NCI-H82 (cell line): ENCODE measurements around the gene SLC6A15.

Experiments used
- DNase-seq: peaks from one replicate; lab custom pipeline; 2025; lab: John Stamatoyannopoulos, UW

The SLC6A15 gene

DNA sequence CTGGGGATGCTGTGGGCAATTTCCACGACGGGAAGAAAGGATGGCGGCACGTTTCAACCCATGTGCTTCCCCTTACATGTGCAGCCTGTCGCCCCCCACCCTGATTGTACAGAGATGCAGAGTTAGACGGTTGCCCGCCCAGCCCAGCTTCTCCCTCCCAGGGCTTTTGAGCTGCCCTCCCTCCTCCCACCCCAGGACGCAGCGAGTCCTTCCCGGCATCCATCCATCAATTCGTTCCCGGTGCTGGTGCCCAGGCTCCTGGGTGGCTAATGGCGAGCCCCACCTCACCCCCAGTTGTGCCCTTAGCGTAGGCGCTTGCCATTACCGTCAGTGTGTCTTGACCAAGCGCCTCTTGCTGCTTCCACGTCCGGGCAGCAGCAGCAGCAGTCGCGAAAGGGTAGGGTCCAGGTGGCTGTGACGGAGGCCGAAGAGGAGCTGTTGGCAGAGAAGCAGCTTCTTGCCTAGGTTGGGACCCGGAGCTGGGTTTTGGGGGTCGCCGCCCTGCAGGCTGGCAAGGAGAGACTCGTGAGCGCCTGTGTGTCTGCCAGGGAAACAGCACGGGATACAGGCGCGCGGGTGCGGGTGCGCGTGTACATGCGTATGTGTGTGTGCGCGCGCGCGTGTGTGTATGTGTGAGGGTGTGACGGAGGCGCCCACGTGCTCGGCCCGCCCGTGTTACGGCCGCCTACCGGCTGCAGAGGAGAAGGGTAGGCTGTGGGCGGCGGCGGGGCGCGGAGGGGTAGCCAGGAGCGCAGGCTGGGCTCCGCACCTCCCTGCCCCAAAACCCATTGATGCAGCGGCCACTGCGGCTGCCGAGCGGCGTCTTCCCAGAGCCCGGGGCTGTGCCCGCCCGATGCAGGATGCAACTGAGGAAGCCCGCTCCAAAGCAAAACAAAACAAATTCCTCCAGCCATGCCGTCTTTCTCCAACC lies at the start of gene SLC6A15:
TSS of gene SLC6A15 (minus strand) at position 602 of the 931 bp plus-strand sequence. CDS start 20,679 bp downstream, outside the sequence.
- DNase-seq = peak; percentile 97

DNA sequence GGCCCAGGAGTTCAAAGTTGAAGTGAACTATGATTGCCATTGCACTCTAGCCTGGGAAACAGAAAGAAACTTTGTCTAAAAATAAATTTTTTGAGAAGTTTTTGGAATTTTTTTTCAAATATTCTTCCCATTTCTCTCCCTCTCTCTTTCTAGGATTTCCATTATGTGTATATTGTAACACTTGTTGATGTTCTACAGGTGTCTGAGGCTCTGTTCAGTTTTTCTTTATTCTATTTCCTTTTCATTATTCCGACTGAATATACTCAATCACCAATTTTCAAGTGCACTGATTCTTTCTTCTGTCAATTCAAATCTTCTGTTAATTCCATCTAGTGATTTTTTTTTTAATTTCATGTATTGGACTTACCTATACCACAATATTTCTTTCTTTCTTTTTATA lies 48.3 kb upstream of the SLC6A15 start:
- no peak for DNase-seq

DNA sequence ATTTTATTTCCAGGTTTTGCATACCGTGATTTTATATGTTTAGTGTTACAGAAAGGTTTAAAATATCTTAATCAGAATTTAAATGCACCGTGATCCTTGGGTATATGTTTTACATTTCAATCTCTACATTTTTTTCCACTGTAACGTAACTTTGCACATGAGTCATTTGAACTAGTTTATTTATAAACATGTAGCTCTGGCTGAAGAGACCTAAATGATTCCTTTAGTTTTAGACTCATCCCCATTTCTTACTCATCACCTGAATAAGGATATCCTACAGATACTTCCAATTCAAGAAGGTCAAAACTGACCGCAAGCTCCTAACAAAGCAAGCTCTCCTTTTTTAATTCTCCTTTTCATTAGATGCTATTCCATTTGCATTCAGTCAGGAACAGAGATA lies 42.7 kb upstream of the SLC6A15 start:
- DNase-seq = no peak

DNA sequence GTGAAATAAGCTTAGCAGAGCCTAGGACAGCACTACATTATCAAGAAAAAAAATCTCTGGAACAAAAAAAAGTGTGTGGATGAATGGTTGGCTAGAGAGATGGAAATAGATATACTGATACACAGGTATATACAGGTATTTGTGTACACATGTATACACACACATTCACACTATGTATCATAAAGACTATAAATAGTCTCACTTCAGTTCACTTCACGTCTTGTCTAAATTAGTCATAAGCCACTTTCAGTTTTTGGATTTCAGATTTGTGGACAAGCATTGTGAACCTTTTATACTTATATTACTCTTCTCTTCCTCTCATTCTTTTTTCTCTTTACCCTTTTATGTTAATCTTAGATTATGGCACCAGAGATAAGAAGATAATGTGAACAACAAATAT lies 41.8 kb upstream of the SLC6A15 start:
- no peak for DNase-seq

DNA sequence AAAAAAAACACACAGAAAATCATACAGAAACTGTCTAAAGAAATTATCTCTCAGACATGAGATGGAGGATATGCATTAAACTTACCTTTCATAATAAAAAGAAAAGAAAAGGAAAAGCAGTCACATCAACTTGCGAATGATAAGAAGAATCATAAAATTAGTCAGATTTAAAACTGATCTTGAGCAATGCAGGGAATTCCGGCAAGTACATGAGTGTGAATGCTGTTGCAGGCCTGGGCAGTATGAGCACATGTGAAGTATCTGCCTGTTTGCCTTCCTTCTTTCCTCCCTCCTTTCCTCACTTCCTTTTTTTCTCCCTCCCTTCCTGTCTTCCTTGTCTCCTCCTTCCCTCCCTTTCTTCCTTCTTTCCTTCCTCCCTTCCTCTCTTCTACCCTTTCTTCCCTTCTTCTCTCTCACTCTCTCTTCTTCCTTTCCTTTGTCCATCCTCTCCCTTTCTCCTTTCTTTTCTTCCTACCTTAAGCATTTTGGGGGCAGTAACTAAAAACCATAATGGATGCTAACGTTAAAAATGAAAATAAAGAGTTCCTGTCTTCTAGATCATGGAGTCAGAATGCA lies 38.5 kb upstream of the SLC6A15 start:
- no peak for DNase-seq

GRCh38 chr12:84946753-84947152 lies 34.2 kb upstream of the SLC6A15 start:
- DNase-seq = no peak

DNA sequence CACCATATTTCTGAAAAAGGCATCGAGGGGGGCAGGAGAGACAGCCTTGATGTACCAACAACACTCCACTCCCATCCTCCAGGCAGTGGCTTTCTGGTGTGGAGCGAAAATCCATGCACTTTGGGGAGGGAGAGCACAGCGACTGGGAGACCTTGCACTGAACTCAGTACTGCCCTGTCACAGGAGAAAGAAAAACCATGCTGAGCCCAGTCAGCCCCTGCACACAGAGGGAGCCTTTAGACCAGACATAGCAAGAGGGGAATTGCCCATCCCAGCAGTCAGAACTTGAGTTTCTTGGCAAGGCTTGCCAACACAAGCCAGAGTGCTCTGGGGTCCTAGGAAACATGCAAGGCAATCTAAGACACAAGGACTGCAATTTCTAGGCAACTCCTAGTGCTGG lies 24.8 kb upstream of the SLC6A15 start:
- no peak for DNase-seq

DNA sequence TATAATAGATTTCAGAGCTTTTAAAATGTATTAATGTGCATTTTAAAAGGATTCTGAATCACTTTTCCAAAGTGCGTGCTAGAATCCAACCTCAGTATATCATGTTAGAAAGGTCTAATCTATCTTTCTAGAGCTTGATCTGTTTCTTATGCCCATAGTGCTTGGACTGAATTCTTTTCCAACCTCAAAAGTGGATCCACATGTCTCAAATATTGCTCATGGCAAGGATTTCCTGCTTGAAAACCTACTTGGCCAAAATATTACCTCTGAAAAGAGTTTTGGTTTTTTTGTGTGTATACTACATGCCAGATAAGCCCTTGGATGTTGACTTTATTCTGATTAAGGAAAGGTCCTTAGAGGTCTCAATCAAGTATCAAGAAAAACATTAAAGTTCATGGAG lies 16.9 kb upstream of the SLC6A15 start:
- DNase-seq = no peak

GRCh38 chr12:84924981-84925380 lies 12.4 kb upstream of the SLC6A15 start:
- peak; percentile 79 for DNase-seq

GRCh38 chr12:84922693-84923092 lies 10.1 kb upstream of the SLC6A15 start:
- peak; percentile 92 for DNase-seq

DNA sequence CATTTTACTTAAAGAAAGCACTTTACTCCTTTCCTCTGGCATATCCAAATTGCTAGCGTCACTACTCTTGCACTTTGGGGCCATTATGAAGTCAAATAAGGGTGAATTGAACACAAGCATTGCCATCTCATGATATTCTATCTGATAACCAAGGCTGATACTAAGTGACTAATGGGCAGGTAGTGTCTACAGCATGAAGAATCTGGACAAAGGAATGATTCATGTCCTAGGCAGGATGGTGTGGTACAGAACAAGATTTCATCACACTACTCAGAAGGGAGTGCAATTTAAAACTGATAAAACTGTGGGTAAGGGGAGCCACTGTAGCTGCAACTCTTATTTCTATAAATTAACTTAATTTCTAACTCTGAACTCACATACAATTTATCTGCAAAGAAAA lies 7.7 kb upstream of the SLC6A15 start:
- DNase-seq = no peak

- no peak for DNase-seq
Observed at GRCh38 chr12:84919271-84919670, 6.7 kb upstream of the SLC6A15 start.

- peak; percentile 73 for DNase-seq
Observed at GRCh38 chr12:84913129-84913515, 523 bp upstream of the SLC6A15 start.

- DNase-seq = peak; percentile 96
Observed at GRCh38 chr12:84911271-84912197, 1.1 kb downstream of the SLC6A15 start.

DNA sequence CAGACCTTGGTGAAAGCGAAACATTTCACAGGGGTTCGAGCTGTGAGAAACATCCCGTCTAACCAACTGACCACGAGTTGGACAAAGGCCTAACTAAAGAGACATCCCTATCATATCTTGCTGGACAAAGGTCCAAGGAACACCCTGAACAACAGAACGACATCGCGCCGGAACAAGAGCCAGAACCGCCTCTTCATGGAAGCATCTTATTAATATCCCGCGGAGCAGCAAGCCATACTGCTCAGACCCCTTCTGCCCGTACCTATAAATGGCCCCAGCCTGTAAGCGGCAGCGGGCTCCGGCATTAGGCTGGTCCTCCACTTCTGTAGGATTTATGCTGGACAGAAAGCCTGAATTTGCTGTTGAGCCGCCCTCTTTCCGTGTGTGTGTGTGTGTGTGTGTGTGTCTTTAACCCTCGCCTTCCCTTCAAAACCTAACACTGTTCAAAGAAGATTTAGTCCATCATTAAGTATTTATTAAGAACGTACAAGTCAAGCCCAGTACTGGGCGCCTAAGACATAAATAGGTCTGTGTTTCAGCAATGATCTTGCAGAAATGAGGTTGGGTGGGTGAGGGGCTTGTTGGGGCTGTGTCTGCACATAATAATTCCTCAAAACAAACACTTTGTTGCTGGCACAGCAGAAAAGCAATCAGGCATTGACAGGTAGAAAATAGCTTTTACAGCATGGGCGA lies 1.9 kb downstream of the SLC6A15 start:
- DNase-seq = peak; percentile 68

DNA sequence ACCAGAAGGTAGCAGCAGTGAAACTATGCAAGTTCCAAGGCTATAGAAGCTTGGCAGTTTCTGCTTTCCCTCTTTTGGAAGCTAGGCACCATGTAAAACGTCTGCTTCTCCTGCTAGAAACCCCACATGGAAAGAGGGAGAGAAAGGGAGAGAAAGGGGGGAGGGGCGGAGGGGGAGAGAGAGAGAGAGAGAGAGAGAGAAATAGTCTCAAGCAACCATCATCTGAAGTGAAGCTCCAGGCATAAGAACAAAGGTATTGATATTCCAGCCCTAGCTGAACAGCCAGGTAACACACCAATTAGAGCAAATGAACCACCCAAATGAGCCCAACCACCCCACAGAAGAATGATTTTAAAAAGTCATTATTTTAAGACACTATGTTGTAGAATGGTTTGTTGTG lies 8.5 kb downstream of the SLC6A15 start:
- no peak for DNase-seq

- no peak for DNase-seq
Observed at GRCh38 chr12:84891106-84891838, 21.3 kb downstream of the SLC6A15 start.

DNA sequence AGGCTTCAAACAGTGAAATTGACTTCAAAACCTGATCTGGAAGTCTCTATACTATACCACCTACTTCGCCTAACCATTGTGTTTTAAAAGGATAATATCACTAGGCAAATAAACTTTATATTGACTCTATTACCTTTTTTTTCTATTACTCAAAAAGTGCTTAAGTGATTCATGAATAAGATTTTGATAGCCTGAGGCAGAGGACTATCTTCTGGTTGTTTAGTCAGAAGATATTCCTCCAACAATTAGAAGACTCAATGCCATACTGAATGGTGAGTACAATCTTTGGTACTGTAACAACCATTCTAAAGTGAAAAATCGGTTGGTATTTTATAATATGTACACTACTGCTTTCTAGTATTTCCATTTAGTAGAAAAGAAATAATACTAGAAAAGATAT lies 22.8 kb downstream of the SLC6A15 start:
- no peak for DNase-seq

DNA sequence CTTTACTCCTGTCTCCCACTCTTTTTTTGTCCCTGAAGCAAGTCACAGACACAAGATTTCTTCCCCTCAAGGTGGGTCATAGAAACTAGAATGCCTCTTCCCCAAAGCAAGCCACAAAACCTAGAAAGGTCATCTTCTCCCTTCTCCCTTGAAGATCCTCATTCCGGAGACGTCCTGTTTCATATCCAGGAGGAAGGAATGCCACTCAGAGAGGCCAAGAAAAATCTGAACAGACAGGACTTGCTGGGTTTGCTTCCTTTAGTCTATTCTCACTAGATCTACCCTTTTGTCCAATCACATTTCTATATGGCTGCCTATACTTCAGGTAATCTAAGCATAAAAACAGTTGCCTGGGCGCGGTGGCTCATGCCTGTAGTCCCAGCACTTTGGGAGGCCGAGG lies 23.7 kb downstream of the SLC6A15 start:
- no peak for DNase-seq

- no peak for DNase-seq
Observed at GRCh38 chr12:84877340-84877739, 35.3 kb downstream of the SLC6A15 start.

DNA sequence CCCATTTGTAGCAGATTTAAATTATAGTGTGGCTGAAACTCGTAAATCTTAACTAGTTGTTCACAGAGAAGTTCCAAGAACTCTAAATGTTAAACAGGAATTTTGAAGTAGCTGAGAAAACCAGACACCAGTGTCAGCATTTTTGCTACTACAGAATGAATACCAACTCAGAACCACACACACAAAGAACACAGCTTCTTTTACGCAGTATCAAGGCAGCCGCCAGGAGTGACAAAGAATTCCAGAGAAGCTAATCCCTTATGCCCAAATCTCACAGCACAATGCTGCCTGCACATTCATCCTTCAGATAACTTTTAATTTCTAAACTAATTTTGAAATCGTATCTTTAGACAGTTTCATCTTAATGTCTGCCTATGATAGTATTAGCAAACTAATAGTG lies 37.4 kb downstream of the SLC6A15 start:
- DNase-seq = peak; percentile 73
